Neural cell (in vitro differentiated cells): Measurements from ENCODE around the gene ARMC9. TPM values are rescaled to one million over a fixed set of nuclear protein-coding genes. Genes with fewer than 3 reads are reported as not detected.

Source experiments
- H2AFZ ChIP-seq: fragments of 200-600, 300-800 bp; sonication (generic), shearing (Covaris generic); 2 replicates; pipeline ENCODE4 v1.6.0; 2014; ENCODE audit warnings: low read depth, mild to moderate bottlenecking, antibody characterized with exemption, low read length, moderate library complexity
- H3F3A ChIP-seq: fragments of 200-600 bp; shearing (Covaris generic); 2 replicates; pipeline ENCODE4 v1.6.1; 2016; ENCODE audit warnings: mild to moderate bottlenecking, moderate library complexity, mixed read lengths, antibody characterized with exemption, low read length; ENCODE audit not compliant: insufficient read depth, poor library complexity, severe bottlenecking
- H3K27ac ChIP-seq: fragments of 200-600, 300-800 bp; sonication (generic), shearing (Covaris generic); 2 replicates; pipeline ENCODE4 v1.5.1; 2014; ENCODE audit warnings: mild to moderate bottlenecking, low read length, moderate library complexity
- H3K27me3 ChIP-seq: fragments of 300-800, 200-600 bp; sonication (generic), shearing (Covaris generic); 2 replicates; pipeline ENCODE4 v1.6.0; 2014; ENCODE audit warnings: mild to moderate bottlenecking, low read depth, low read length, moderate library complexity; ENCODE audit not compliant: insufficient read depth
- H3K36me3 ChIP-seq: fragments of 300-800, 200-600 bp; sonication (generic), shearing (Covaris generic); 2 replicates; pipeline ENCODE4 v1.5.1; 2014; ENCODE audit warnings: mild to moderate bottlenecking, antibody characterized with exemption, low read length, moderate library complexity; ENCODE audit not compliant: insufficient read depth
- H3K4me2 ChIP-seq: fragments of 300-800, 200-600 bp; sonication (generic), shearing (Covaris generic); 2 replicates; pipeline ENCODE4 v1.6.0; 2014; ENCODE audit warnings: mild to moderate bottlenecking, low read length
- H3K4me3 ChIP-seq: fragments of 300-800, 200-600 bp; sonication (generic), shearing (Covaris generic); 2 replicates; pipeline ENCODE4 v1.5.1; 2014; ENCODE audit warnings: mild to moderate bottlenecking, low read length, moderate library complexity
- H3K79me2 ChIP-seq: fragments of 200-600 bp; shearing (Covaris generic); replicated peaks from 2 replicates; pipeline ENCODE4 v1.6.0; 2014; ENCODE audit warnings: mild to moderate bottlenecking, low read length, moderate library complexity; ENCODE audit not compliant: insufficient read depth
- H3K9ac ChIP-seq: fragments of 300-800, 200-600 bp; sonication (generic), shearing (Covaris generic); 2 replicates; pipeline ENCODE4 v1.6.1; 2016; ENCODE audit warnings: mild to moderate bottlenecking, low read length, mixed read lengths
- H3K9me2 ChIP-seq: fragments of 200-600 bp; shearing (Covaris generic); 2 replicates; pipeline ENCODE4 v1.6.1; 2016; ENCODE audit warnings: mild to moderate bottlenecking, low read length, mixed read lengths; ENCODE audit not compliant: insufficient read depth
- H3K9me3 ChIP-seq: fragments of 200-600, 300-800 bp; sonication (generic), shearing (Covaris generic); 2 replicates; pipeline ENCODE4 v1.6.1; 2016; ENCODE audit warnings: mild to moderate bottlenecking, mixed run types, low read length, moderate library complexity, mixed read lengths
- H4K20me1 ChIP-seq: fragments of 200-600 bp; shearing (Covaris generic); 2 replicates; pipeline ENCODE4 v1.6.1; 2016; ENCODE audit warnings: mild to moderate bottlenecking, mixed run types; ENCODE audit not compliant: insufficient read depth
- EP300 ChIP-seq: fragments of 450-650 bp; conservative IDR thresholded peaks from 2 replicates; pipeline ENCODE4 v1.6.1; 2014; ENCODE audit warnings: antibody characterized with exemption, mild to moderate bottlenecking, moderate library complexity; ENCODE audit not compliant: poor library complexity, severe bottlenecking
- EZH2 ChIP-seq: fragments of 200-600, 300-800 bp; shearing (Covaris generic), sonication (generic); IDR thresholded peaks from 2 replicates; pipeline ENCODE4 v1.6.1; 2014; ENCODE audit warnings: antibody characterized with exemption, low read length, borderline replicate concordance, mild to moderate bottlenecking; ENCODE audit not compliant: insufficient read depth, poor library complexity, severe bottlenecking
- MXI1 ChIP-seq: fragments of 450-650 bp; conservative IDR thresholded peaks from 2 replicates; pipeline ENCODE4 v1.6.1; 2014; ENCODE audit warnings: antibody characterized with exemption, mild to moderate bottlenecking; ENCODE audit not compliant: poor library complexity, severe bottlenecking
- POLR2AphosphoS5 ChIP-seq: IDR thresholded peaks from 2 replicates; pipeline ENCODE4 v1.6.1; 2012
- RAD21 ChIP-seq: fragments of 450-650 bp; conservative IDR thresholded peaks from 2 replicates; pipeline ENCODE4 v1.6.1; 2014; ENCODE audit warnings: antibody characterized with exemption, mild to moderate bottlenecking, moderate library complexity
- REST ChIP-seq: IDR thresholded peaks from 2 replicates; pipeline ENCODE4 v1.6.1; 2012; ENCODE audit warnings: borderline replicate concordance
- SMC3 ChIP-seq: fragments of 450-650 bp; conservative IDR thresholded peaks from 2 replicates; pipeline ENCODE4 v1.6.1; 2014; ENCODE audit warnings: antibody characterized with exemption, mild to moderate bottlenecking, moderate library complexity; ENCODE audit not compliant: poor library complexity
- TAF1 ChIP-seq: IDR thresholded peaks from 2 replicates; pipeline ENCODE4 v1.6.1; 2012; ENCODE audit warnings: low read depth
- polyA plus RNA-seq: library from polyadenylated mRNA; depleted of rRNA; stranded (reverse); fragments of >200 nt; gene quantifications from 2 replicates; pipeline ENCODE4 v1.2.3, GENCODE V29; 2014
- TF ChIP-seq, protein P1 (sequence below): fragments of 450-650 bp; IDR thresholded peaks from 2 replicates; pipeline ENCODE4 v1.5.1; 2014; ENCODE audit warnings: antibody characterized with exemption, mild to moderate bottlenecking, moderate library complexity; ENCODE audit not compliant: poor library complexity, severe bottlenecking

Gene ARMC9
- polyA plus RNA-seq, 1 donor from 2014 or later: 13.9 TPM

DNA sequence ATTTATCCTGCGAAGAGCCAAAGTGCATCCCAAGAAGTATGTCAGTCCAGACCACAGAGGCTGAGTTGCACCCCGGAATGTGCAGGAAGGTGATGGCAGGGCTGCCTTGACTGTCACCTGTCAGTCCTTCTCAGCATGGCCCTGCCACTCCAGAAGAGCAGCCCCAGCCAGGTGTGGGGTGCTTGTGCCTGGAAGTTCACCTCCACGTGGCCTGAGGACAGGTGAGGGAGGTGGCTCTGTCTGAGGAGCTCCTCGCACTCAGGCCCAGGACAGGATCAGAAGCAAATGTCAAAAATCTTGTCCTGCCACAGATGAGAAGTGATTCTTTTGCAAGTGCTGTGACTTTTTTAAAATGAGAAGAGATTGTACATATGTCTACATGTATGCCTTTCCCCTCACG, 165.6 kb downstream of the ARMC9 start:
- Histone ChIP-seq H3F3A (no peaks in the 10 kb centered on the region), H3K9me2 (no peaks in the 10 kb centered on the region), H3K27ac (no peak overlapping the region), H3K4me2 (no peak overlapping the region), H3K4me3 (no peak overlapping the region), H3K9ac (no peak overlapping the region), H3K9me3 (no peaks in the 10 kb centered on the region), H3K27me3 (no peaks in the 10 kb centered on the region), H3K36me3 (no peaks in the 10 kb centered on the region), H3K79me2 (no peaks in the 10 kb centered on the region), H4K20me1 (no peaks in the 10 kb centered on the region), H2AFZ (no peak overlapping the region)
- no peak for TF ChIP-seq POLR2AphosphoS5
- no peak for TF ChIP-seq SMC3
- no peak for TF ChIP-seq EP300
- TF ChIP-seq REST: no peak

- no peaks in the 10 kb centered on the region for H3K36me3 ChIP-seq
- no peak overlapping the region for H3K4me3 ChIP-seq
- no peak overlapping the region for H3K9ac ChIP-seq
- H3K27me3 ChIP-seq: no peaks in the 10 kb centered on the region
- H3K79me2 ChIP-seq: no peaks in the 10 kb centered on the region
- H2AFZ ChIP-seq: no peak overlapping the region
- H3F3A ChIP-seq: no peaks in the 10 kb centered on the region
- no peaks in the 10 kb centered on the region for H3K9me2 ChIP-seq
- TF ChIP-seq REST: no peak
- no peak for TF ChIP-seq TAF1
- TF ChIP-seq MXI1: no peak
- no peak for TF ChIP-seq SMC3
- no peak for TF ChIP-seq POLR2AphosphoS5
- TF ChIP-seq, protein P1, sequence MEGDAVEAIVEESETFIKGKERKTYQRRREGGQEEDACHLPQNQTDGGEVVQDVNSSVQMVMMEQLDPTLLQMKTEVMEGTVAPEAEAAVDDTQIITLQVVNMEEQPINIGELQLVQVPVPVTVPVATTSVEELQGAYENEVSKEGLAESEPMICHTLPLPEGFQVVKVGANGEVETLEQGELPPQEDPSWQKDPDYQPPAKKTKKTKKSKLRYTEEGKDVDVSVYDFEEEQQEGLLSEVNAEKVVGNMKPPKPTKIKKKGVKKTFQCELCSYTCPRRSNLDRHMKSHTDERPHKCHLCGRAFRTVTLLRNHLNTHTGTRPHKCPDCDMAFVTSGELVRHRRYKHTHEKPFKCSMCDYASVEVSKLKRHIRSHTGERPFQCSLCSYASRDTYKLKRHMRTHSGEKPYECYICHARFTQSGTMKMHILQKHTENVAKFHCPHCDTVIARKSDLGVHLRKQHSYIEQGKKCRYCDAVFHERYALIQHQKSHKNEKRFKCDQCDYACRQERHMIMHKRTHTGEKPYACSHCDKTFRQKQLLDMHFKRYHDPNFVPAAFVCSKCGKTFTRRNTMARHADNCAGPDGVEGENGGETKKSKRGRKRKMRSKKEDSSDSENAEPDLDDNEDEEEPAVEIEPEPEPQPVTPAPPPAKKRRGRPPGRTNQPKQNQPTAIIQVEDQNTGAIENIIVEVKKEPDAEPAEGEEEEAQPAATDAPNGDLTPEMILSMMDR: no peak
- no peak for TF ChIP-seq RAD21
- no peak for TF ChIP-seq EP300
- TF ChIP-seq EZH2: no peak
- H3K9me3 ChIP-seq: no peaks in the 10 kb centered on the region
- no peaks in the 10 kb centered on the region for H4K20me1 ChIP-seq
- no peak overlapping the region for H3K27ac ChIP-seq
- no peak overlapping the region for H3K4me2 ChIP-seq
Observed at GRCh38 chr2:231364961-231365810, 166.8 kb downstream of the ARMC9 start.
